ENCODE measurements around the gene BET1L.

DNA sequence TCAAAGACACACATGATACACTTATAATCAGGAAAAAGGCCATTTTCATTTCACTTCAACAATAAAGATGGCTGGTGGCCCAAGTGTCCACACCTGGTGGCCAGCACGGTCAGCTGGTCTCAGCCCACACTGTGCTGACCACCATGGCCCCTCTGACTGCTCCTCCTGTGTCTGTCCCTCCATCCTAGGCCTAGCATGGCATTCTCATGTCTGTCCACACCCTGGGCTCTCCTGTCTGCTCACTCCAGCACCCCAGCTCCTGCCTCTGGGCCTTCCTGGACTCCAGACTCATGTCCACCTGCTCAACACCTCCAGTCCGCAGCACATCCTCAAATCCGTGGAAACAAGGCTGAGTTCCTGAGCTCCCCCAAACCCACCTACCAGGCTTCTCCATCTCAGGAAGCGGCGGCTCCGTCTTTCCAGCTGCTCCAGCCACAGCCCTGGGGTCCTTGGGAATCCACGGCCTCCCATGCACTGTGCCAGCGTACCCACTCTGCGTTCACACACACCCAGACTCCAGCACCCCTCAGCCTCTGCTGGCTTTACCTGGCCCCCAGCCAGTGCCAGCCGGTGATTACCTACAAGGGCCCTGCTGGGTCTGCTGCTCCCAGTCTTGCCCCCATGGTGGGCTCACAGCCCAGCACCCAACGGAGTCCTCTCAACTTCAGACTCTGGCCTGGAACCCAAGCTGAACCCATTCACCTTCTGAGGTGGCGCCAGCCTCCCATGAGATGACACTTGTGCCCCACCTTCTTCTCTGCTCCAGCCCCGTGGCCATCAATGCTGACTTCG lies 15.0 kb upstream of the BET1L start:
- TF ChIP-seq SIN3A (IDR thresholded peaks at IDR 0.05; ENCODE audit: borderline replicate concordance, insufficient read depth, low read length) (no peak), POLR2AphosphoS5 (IDR thresholded peaks at IDR 0.05; ENCODE audit: low read depth, low read length) (no peak), REST (IDR thresholded peaks at IDR 0.05; ENCODE audit: insufficient read depth in 1 of 2, low read depth in 2 of 2, low read length in 2 of 2) (no peak), TAF1 (IDR thresholded peaks at IDR 0.05; ENCODE audit: borderline replicate concordance, insufficient read depth, low read length) (no peak)

All from PFSK-1 (cell line).